ENCODE results near the gene DYRK1A.

- TF ChIP-seq CTCF (IDR thresholded peaks at IDR 0.05) = no peak
- no peak for TF ChIP-seq POLR2AphosphoS5 (IDR thresholded peaks at IDR 0.05)
- no peak for TF ChIP-seq POLR2A (IDR thresholded peaks at IDR 0.05)
These were observed 92.2 kb downstream of the DYRK1A start for GRCh38 chr21:37458669-37459276.

All from suprapubic skin (tissue), 4 donors.